NCI-H1436 (cell line): ENCODE results near the gene NEIL1.
"Not testable (repeated sequence)": the region's sequence is repeated elsewhere in the genome, so short reads cannot be mapped to it uniquely, and the experiment has no call there.

Experiments used
- DNase-seq: peaks from one replicate; lab custom pipeline; 2025; lab: John Stamatoyannopoulos, UW

NEIL1 gene

GRCh38 chr15:75346796-75347221 is at the start of gene NEIL1:
NEIL1 (plus strand) TSS chr15:75347039; CDS start chr15:75348906, 1,867 bp downstream.
- no peak for DNase-seq

- not testable (repeated sequence) for DNase-seq
Observed at GRCh38 chr15:75298541-75299310, 48.1 kb upstream of the NEIL1 start.

- DNase-seq, result not testable (repeated sequence)
Observed at GRCh38 chr15:75299311-75299688, 47.5 kb upstream of the NEIL1 start.

GRCh38 chr15:75300026-75300425 is 46.8 kb upstream of the NEIL1 start:
- not testable (repeated sequence) for DNase-seq

GRCh38 chr15:75302318-75302717 is 44.5 kb upstream of the NEIL1 start:
- no peak for DNase-seq

- DNase-seq, result not testable (repeated sequence)
Observed at GRCh38 chr15:75302753-75303152, 44.1 kb upstream of the NEIL1 start.

- DNase-seq, result no peak
Observed at GRCh38 chr15:75306188-75306587, 40.7 kb upstream of the NEIL1 start.

- DNase-seq, result peak; percentile 36
Observed at GRCh38 chr15:75307778-75308390, 39.0 kb upstream of the NEIL1 start.

- DNase-seq, result no peak
Observed at GRCh38 chr15:75309711-75310110, 37.1 kb upstream of the NEIL1 start.

GRCh38 chr15:75312548-75312947 is 34.3 kb upstream of the NEIL1 start:
- DNase-seq, result not testable (repeated sequence)

GRCh38 chr15:75313116-75313845 is 33.6 kb upstream of the NEIL1 start:
- no peak for DNase-seq

GRCh38 chr15:75314552-75315290 is 32.1 kb upstream of the NEIL1 start:
- no peak for DNase-seq

- DNase-seq, result not testable (repeated sequence)
Observed at GRCh38 chr15:75319231-75319897, 27.5 kb upstream of the NEIL1 start.

- DNase-seq, result no peak
Observed at GRCh38 chr15:75321711-75322110, 25.1 kb upstream of the NEIL1 start.

GRCh38 chr15:75325922-75326321 is 20.9 kb upstream of the NEIL1 start:
- DNase-seq, result no peak

- DNase-seq, result no peak
Observed at GRCh38 chr15:75327005-75327404, 19.8 kb upstream of the NEIL1 start.

GRCh38 chr15:75327491-75327890 is 19.3 kb upstream of the NEIL1 start:
- DNase-seq, result no peak

- no peak for DNase-seq
Observed at GRCh38 chr15:75328493-75329314, 18.1 kb upstream of the NEIL1 start.

- DNase-seq, result no peak
Observed at GRCh38 chr15:75329571-75329970, 17.3 kb upstream of the NEIL1 start.

- peak; percentile 14 for DNase-seq
Observed at GRCh38 chr15:75332093-75332492, 14.7 kb upstream of the NEIL1 start.
